Neural cell (in vitro differentiated cells): ENCODE measurements around the gene SLC10A3. TPM values are rescaled to one million over a fixed set of nuclear protein-coding genes. Genes with fewer than 3 reads are reported as not detected.

Experiments
- H2AFZ ChIP-seq: fragments of 200-600, 300-800 bp; sonication (generic), shearing (Covaris generic); 2 replicates; pipeline ENCODE4 v1.6.0; 2014; ENCODE audit warnings: low read depth, mild to moderate bottlenecking, antibody characterized with exemption, low read length, moderate library complexity
- H3F3A ChIP-seq: fragments of 200-600 bp; shearing (Covaris generic); 2 replicates; pipeline ENCODE4 v1.6.1; 2016; ENCODE audit warnings: mild to moderate bottlenecking, moderate library complexity, mixed read lengths, antibody characterized with exemption, low read length; ENCODE audit not compliant: insufficient read depth, poor library complexity, severe bottlenecking
- H3K27ac ChIP-seq: fragments of 200-600, 300-800 bp; sonication (generic), shearing (Covaris generic); 2 replicates; pipeline ENCODE4 v1.5.1; 2014; ENCODE audit warnings: mild to moderate bottlenecking, low read length, moderate library complexity
- H3K27me3 ChIP-seq: fragments of 300-800, 200-600 bp; sonication (generic), shearing (Covaris generic); 2 replicates; pipeline ENCODE4 v1.6.0; 2014; ENCODE audit warnings: mild to moderate bottlenecking, low read depth, low read length, moderate library complexity; ENCODE audit not compliant: insufficient read depth
- H3K36me3 ChIP-seq: fragments of 300-800, 200-600 bp; sonication (generic), shearing (Covaris generic); 2 replicates; pipeline ENCODE4 v1.5.1; 2014; ENCODE audit warnings: mild to moderate bottlenecking, antibody characterized with exemption, low read length, moderate library complexity; ENCODE audit not compliant: insufficient read depth
- H3K4me2 ChIP-seq: fragments of 300-800, 200-600 bp; sonication (generic), shearing (Covaris generic); 2 replicates; pipeline ENCODE4 v1.6.0; 2014; ENCODE audit warnings: mild to moderate bottlenecking, low read length
- H3K4me3 ChIP-seq: fragments of 300-800, 200-600 bp; sonication (generic), shearing (Covaris generic); 2 replicates; pipeline ENCODE4 v1.5.1; 2014; ENCODE audit warnings: mild to moderate bottlenecking, low read length, moderate library complexity
- H3K79me2 ChIP-seq: fragments of 200-600 bp; shearing (Covaris generic); replicated peaks from 2 replicates; pipeline ENCODE4 v1.6.0; 2014; ENCODE audit warnings: mild to moderate bottlenecking, low read length, moderate library complexity; ENCODE audit not compliant: insufficient read depth
- H3K9ac ChIP-seq: fragments of 300-800, 200-600 bp; sonication (generic), shearing (Covaris generic); 2 replicates; pipeline ENCODE4 v1.6.1; 2016; ENCODE audit warnings: mild to moderate bottlenecking, low read length, mixed read lengths
- H3K9me2 ChIP-seq: fragments of 200-600 bp; shearing (Covaris generic); 2 replicates; pipeline ENCODE4 v1.6.1; 2016; ENCODE audit warnings: mild to moderate bottlenecking, low read length, mixed read lengths; ENCODE audit not compliant: insufficient read depth
- H3K9me3 ChIP-seq: fragments of 200-600, 300-800 bp; sonication (generic), shearing (Covaris generic); 2 replicates; pipeline ENCODE4 v1.6.1; 2016; ENCODE audit warnings: mild to moderate bottlenecking, mixed run types, low read length, moderate library complexity, mixed read lengths
- H4K20me1 ChIP-seq: fragments of 200-600 bp; shearing (Covaris generic); 2 replicates; pipeline ENCODE4 v1.6.1; 2016; ENCODE audit warnings: mild to moderate bottlenecking, mixed run types; ENCODE audit not compliant: insufficient read depth
- EP300 ChIP-seq: fragments of 450-650 bp; conservative IDR thresholded peaks from 2 replicates; pipeline ENCODE4 v1.6.1; 2014; ENCODE audit warnings: antibody characterized with exemption, mild to moderate bottlenecking, moderate library complexity; ENCODE audit not compliant: poor library complexity, severe bottlenecking
- EZH2 ChIP-seq: fragments of 200-600, 300-800 bp; shearing (Covaris generic), sonication (generic); IDR thresholded peaks from 2 replicates; pipeline ENCODE4 v1.6.1; 2014; ENCODE audit warnings: antibody characterized with exemption, low read length, borderline replicate concordance, mild to moderate bottlenecking; ENCODE audit not compliant: insufficient read depth, poor library complexity, severe bottlenecking
- MXI1 ChIP-seq: fragments of 450-650 bp; conservative IDR thresholded peaks from 2 replicates; pipeline ENCODE4 v1.6.1; 2014; ENCODE audit warnings: antibody characterized with exemption, mild to moderate bottlenecking; ENCODE audit not compliant: poor library complexity, severe bottlenecking
- POLR2AphosphoS5 ChIP-seq: IDR thresholded peaks from 2 replicates; pipeline ENCODE4 v1.6.1; 2012
- RAD21 ChIP-seq: fragments of 450-650 bp; conservative IDR thresholded peaks from 2 replicates; pipeline ENCODE4 v1.6.1; 2014; ENCODE audit warnings: antibody characterized with exemption, mild to moderate bottlenecking, moderate library complexity
- REST ChIP-seq: IDR thresholded peaks from 2 replicates; pipeline ENCODE4 v1.6.1; 2012; ENCODE audit warnings: borderline replicate concordance
- SMC3 ChIP-seq: fragments of 450-650 bp; conservative IDR thresholded peaks from 2 replicates; pipeline ENCODE4 v1.6.1; 2014; ENCODE audit warnings: antibody characterized with exemption, mild to moderate bottlenecking, moderate library complexity; ENCODE audit not compliant: poor library complexity
- TAF1 ChIP-seq: IDR thresholded peaks from 2 replicates; pipeline ENCODE4 v1.6.1; 2012; ENCODE audit warnings: low read depth
- polyA plus RNA-seq: library from polyadenylated mRNA; depleted of rRNA; stranded (reverse); fragments of >200 nt; gene quantifications from 2 replicates; pipeline ENCODE4 v1.2.3, GENCODE V29; 2014
- TF ChIP-seq, protein P1 (sequence below): fragments of 450-650 bp; IDR thresholded peaks from 2 replicates; pipeline ENCODE4 v1.5.1; 2014; ENCODE audit warnings: antibody characterized with exemption, mild to moderate bottlenecking, moderate library complexity; ENCODE audit not compliant: poor library complexity, severe bottlenecking

Gene SLC10A3
- polyA plus RNA-seq, 1 donor from 2014 or later = 2.7 TPM

DNA sequence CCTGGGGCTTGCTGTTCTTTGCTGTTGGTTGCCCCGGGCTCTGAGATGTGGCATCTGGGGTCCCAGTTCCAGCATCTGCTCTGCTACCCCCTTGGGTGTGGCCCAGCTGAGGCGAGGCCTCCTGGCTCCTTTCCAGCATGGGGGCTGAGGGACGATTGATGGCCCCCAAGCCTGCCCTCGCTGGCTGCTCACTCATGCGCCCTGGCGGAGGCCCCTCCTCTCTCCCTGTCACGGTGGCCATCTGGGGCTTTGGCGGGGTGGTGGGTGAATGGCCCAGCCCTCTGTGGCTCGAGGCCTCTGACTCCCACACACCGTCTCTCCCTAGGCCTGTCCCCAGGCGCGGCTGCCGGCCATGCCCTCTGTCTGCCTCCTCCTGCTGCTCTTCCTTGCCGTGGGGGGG lies 30.6 kb downstream of the SLC10A3 start:
- Histone ChIP-seq H3K9me2 (no peaks in the 10 kb centered on the region), H3F3A (no peaks in the 10 kb centered on the region), H3K4me3 (peak overlapping the region; percentile 85), H4K20me1 (no peaks in the 10 kb centered on the region), H3K4me2 (peak overlapping the region; percentile 30), H3K9ac (peak overlapping the region; percentile 82), H3K9me3 (no peaks in the 10 kb centered on the region), H3K27ac (no peak overlapping the region), H3K27me3 (no peaks in the 10 kb centered on the region), H2AFZ (no peak overlapping the region), H3K79me2 (peaks cover 18% of the 10 kb centered on the region), H3K36me3 (no peaks in the 10 kb centered on the region)
- no peak for TF ChIP-seq SMC3
- TF ChIP-seq EP300 = no peak
- TF ChIP-seq, protein P1, sequence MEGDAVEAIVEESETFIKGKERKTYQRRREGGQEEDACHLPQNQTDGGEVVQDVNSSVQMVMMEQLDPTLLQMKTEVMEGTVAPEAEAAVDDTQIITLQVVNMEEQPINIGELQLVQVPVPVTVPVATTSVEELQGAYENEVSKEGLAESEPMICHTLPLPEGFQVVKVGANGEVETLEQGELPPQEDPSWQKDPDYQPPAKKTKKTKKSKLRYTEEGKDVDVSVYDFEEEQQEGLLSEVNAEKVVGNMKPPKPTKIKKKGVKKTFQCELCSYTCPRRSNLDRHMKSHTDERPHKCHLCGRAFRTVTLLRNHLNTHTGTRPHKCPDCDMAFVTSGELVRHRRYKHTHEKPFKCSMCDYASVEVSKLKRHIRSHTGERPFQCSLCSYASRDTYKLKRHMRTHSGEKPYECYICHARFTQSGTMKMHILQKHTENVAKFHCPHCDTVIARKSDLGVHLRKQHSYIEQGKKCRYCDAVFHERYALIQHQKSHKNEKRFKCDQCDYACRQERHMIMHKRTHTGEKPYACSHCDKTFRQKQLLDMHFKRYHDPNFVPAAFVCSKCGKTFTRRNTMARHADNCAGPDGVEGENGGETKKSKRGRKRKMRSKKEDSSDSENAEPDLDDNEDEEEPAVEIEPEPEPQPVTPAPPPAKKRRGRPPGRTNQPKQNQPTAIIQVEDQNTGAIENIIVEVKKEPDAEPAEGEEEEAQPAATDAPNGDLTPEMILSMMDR = no peak
- TF ChIP-seq REST = no peak
- TF ChIP-seq TAF1 = no peak
- no peak for TF ChIP-seq RAD21
- TF ChIP-seq POLR2AphosphoS5 = no peak
- TF ChIP-seq EZH2 = no peak
- TF ChIP-seq MXI1 = no peak

GRCh38 chrX:154458954-154459778 lies 31.3 kb downstream of the SLC10A3 start:
- Histone ChIP-seq H3K9me3 (no peaks in the 10 kb centered on the region), H3K4me2 (peak overlapping the region; percentile 30), H4K20me1 (no peaks in the 10 kb centered on the region), H3K9me2 (no peaks in the 10 kb centered on the region), H3K36me3 (no peaks in the 10 kb centered on the region), H3K27me3 (no peaks in the 10 kb centered on the region), H3F3A (no peaks in the 10 kb centered on the region), H3K4me3 (peak overlapping the region; percentile 85), H3K27ac (peak overlapping the region; percentile 59), H2AFZ (no peak overlapping the region), H3K9ac (peak overlapping the region; percentile 82), H3K79me2 (peaks cover 18% of the 10 kb centered on the region)
- TF ChIP-seq SMC3 = no peak
